GM10847 (cell line): ENCODE results near the gene CNOT9.

Source experiments
- POLR2A ChIP-seq: IDR thresholded peaks from 2 replicates; pipeline ENCODE4 v1.6.1; 2011; ENCODE audit not compliant: insufficient read length; ENCODE audit errors: extremely low read depth

CNOT9 gene

DNA sequence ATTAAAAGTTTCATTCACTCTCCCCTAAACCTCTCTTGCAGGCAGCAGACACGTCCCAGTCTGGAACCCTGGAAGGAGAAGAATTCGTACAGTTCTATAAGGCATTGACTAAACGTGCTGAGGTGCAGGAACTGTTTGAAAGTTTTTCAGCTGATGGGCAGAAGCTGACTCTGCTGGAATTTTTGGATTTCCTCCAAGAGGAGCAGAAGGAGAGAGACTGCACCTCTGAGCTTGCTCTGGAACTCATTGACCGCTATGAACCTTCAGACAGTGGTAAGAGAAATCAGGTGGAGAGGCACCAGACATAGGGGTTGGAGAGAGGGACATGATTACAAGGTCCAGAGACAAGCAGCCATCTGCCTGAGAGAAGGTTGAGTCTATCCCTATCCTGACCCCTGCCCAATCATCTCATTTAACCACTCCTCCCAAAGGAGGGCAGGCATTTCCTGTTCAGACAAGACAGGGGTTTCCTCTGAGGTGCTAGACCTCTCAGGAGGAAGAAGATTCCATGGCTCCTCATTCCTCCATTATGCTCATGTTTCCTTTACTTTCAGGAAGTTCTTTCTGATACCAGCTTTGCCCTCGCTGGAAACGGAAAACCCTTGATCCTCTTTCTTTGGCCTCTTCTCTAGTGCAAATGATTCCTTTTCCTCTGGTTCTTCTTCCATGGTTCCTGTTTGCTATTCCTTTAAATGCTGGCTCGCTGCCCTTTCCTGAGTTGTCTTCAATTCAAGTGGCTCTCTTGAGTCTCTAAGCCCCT, 54.1 kb downstream of the CNOT9 start:
- TF ChIP-seq POLR2A = no peak

DNA sequence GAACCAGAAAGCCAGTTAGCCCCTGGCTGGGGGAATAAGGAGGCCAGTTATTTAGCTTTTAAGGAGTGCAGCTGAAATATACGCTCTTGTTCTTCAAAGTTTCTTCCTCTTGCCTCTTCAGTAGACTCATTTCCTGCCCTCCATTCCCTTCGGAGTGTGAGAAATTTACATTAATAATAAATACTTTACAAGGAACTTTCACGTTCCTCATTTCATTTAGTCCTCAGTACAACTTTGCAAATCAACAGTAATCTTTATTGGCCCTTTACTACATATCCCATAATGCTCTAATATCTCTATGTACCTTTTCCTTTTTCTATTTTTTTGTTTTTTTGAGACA, 54.7 kb downstream of the CNOT9 start:
- TF ChIP-seq POLR2A = no peak

DNA sequence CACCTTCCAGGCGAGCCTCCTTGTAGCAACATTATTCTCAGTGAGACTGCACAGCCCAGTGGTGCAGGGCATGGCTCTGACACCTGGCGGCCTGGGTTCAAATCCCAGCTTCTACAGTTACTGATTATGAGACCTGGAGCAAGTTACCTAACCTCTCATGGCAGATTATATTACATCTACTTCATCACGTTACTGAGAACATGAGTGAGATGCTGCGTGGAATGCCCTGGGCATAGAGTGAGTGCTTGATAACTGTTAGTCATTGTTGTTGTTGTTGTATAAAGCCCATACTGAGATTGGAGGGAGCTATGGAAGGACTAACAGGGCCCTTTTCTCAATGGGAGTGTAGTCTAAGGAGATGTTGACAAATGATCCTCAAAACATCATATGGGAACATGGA, 57.7 kb downstream of the CNOT9 start:
- TF ChIP-seq POLR2A = no peak

DNA sequence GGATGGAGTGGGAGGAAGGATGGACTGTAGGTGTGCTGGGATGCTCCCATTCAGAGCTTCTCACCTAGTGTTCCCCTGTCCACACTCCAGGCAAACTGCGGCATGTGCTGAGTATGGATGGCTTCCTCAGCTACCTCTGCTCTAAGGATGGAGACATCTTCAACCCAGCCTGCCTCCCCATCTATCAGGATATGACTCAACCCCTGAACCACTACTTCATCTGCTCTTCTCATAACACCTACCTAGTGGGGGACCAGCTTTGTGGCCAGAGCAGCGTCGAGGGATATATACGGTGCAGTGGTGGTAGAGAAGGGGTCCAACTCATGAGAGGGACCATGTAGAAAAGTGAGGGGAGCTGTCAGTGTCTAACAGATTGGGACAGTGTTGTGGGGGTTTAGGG, 59.3 kb downstream of the CNOT9 start:
- TF ChIP-seq POLR2A = no peak

DNA sequence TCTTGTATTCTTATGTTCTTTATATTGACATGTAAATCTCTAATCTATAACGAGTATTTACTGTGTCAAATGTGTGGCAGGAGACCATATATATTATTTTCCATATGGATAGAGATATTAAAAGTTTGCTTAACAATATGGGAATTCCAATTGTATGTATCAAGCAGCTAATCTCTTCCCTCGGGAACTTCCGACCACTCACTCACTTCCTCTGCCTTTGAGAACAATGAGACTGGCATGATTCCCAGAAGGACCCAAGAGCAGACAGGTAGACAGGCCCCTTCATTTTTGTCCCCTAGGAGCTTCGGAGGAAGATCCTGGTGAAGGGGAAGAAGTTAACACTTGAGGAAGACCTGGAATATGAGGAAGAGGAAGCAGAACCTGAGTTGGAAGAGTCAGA, 63.2 kb downstream of the CNOT9 start:
- TF ChIP-seq POLR2A = no peak

DNA sequence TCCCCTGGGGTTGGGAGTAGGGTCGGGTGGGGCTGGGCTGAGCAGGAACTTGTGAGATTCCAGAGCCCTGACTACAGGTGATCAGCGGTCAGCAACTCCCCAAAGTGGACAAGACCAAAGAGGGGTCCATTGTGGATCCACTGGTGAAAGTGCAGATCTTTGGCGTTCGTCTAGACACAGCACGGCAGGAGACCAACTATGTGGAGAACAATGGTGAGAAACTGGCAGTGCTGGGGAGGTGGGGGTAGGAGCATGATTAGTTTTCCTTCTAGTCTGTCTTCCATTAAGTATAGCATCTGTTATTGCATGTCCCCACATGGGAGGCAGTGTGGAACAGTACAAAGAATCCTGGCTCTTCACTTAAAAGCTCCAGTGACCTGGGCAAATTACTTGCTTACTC, 67.1 kb downstream of the CNOT9 start:
- no peak for TF ChIP-seq POLR2A

DNA sequence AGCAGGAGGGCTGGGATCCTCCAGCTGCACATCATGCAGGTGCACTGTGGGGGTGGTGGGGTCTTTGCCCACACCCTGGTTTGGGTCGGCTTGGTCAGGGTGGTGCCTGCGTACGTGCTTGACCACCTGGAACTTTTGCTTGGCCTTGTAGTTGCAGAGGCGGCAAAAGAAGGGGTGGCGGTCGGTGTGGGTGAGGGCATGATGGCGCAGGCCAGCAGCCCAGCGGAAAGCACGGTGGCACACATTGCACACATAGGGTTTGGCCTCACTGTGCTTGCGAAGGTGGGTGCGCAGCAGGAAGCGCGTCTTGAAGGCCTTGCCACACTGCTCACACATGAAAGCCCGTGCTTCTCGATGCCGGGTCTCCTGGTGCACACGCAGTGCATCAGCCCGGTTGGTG, 69.7 kb downstream of the CNOT9 start:
- TF ChIP-seq POLR2A = no peak

DNA sequence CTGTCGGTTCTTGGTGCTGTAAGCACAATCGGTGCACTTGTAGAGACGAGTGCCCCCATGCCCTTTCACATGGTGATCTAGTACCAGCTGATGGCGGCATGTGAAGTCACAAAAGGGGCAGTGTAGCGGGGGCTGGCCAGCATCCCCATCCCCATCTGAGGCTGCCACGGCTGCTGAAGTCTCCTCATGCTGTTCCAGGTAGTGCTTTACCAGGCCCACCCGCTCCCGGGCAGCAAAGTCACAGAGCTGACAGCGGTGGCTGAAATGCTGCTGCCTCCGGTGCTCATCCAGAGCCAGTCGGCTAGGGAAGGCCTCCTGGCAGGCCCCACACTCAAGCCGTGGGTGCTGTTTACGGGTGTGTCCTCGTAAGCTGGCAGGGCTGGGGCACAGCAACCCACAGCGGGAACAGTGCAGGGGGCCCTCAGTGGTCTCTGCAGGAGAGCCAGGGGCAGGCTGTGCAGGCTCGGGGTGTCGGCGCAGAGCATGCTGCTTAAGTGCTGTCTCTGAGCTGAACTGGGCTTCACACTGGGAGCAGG, 73.5 kb downstream of the CNOT9 start:
- no peak for TF ChIP-seq POLR2A

DNA sequence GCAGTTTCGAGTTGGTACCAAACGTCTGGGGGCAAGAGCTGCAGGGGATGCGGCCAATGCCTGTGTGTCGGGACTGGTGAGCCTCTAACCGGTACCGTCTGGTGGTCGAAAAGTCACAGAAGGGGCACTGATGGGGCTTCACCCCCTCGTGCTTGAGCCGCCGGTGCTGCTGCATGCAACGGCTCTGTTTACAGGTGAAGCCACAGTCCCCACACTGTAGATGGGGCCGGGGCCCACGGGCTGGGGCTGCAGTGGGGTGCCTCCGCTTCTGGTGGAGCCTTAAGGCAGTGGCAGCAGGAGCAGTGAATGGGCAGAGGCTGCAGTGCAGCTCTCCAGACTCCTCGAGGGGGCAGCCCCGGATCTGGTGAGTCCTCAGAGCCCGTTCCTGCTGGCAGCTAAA, 74.1 kb downstream of the CNOT9 start:
- no peak for TF ChIP-seq POLR2A

DNA sequence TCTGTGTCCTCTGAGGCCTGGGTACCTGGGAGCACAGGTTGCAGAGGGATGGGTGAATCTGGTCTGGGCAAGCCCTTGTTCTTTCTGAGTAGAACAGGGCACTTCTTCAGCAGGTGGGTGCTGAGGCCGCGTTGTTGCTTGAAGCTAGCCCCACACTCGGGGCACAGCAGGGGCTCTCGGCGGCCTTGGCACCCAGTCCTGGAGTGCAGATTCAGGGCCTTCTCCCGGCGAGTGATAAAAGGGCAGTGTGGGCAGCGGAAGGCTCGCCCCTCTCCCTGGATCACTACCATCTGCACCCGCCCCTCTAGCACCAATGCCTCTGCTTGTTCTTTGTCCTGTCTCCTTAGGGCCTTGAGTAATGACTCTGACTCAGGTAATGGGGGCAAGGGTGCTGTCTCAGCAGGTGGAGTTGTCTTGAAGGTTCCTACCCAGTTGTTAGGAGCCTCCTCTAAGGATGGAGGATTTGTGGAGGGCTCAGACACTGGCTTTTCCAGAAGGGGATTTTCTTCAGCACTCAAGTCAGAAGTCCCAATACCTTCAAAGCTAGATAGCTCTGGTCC, 75.2 kb downstream of the CNOT9 start:
- no peak for TF ChIP-seq POLR2A

DNA sequence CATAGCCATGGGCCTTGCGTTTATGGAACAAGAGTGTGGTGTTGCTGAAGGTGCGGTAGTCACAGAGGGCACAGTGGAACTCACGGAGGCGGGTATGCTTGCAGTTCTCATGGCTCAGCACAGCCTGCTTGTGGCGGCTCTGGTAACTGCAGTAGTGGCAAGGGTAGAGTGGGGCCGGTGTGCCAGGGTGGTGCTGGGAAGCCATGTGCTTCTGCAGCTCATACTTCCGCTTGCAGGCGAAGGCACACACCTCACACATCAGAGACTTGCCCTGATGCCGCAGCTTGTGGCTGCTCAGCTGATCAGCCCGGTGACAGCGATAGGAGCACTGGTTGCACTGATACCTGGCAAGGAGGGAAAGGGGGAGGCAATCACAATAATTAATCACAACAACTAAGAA, 76.1 kb downstream of the CNOT9 start:
- TF ChIP-seq POLR2A = no peak

DNA sequence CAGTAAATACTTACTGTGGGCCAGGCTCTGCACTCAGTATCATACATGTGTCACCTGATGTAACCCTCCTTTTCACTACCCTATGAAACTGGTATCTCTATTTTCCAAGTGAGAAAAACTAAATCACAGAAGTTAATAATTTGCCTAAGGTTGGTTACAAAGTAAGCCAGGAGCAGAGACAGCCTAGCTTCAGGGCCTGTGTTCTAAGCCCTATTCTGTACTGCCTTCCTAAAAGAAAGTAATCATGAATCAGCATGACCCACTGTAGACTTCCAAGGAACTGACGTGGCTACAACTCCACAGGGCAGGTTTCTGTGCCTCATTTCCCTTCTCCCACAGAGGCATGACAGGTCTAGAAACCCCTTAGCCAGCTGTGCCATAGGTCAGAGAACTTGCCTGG, 76.5 kb downstream of the CNOT9 start:
- no peak for TF ChIP-seq POLR2A
